HEK293 (cell line): Measurements from ENCODE around the gene METAP1.

Experiments used
- CTCF ChIA-PET: fragments of 350-600 bp; formaldehyde crosslinking; extraction: SDS; loops from one replicate; lab custom pipeline; 2021; ENCODE audit warnings: antibody characterized with exemption; lab: Yijun Ruan, JAX
- POLR2A ChIA-PET: fragments of 300-600 bp; formaldehyde crosslinking; extraction: SDS; loops from one replicate; lab custom pipeline; 2020; ENCODE audit warnings: antibody characterized with exemption, inconsistent platforms; lab: Yijun Ruan, JAX
- H3K27ac ChIP-seq: fragments of 200-500 bp; sonication (Bioruptor generic); 2 replicates; pipeline ENCODE4 v1.5.1; 2014; ENCODE audit warnings: low read depth, low read length, control low read depth, inconsistent platforms; ENCODE audit errors: extremely low read depth
- H3K36me3 ChIP-seq, 2 experiments: fragments of 200-500 bp in 1 of 2; sonication (Bioruptor generic) in 1 of 2; 1 replicate in 1 of 2; 2 replicates in 1 of 2; pipeline ENCODE4 v1.5.1; 2014 to 2017; ENCODE audit warnings: inconsistent platforms in 2 of 2, low read length in 2 of 2; ENCODE audit not compliant: control insufficient read depth in 2 of 2, insufficient read depth in 1 of 2
- H3K4me1 ChIP-seq: fragments of 200-500 bp; sonication (Bioruptor generic); 2 replicates; pipeline ENCODE4 v1.5.1; 2014; ENCODE audit warnings: mild to moderate bottlenecking, low read length, inconsistent platforms; ENCODE audit not compliant: control insufficient read depth, insufficient read depth
- H3K4me3 ChIP-seq: 2 replicates; pipeline ENCODE4 v1.5.1; 2011; ENCODE audit warnings: low read depth, mild to moderate bottlenecking, control low read depth, low read length, moderate library complexity
- H3K9me3 ChIP-seq: fragments of 200-500 bp; sonication (Bioruptor generic); 2 replicates; pipeline ENCODE4 v1.5.1; 2014; ENCODE audit warnings: low read depth, low read length, inconsistent platforms; ENCODE audit not compliant: control insufficient read depth, insufficient read depth
- ATF2 ChIP-seq: fragments of 450-650 bp; formaldehyde crosslinking; IDR thresholded peaks from 2 replicates; pipeline ENCODE4 v1.5.1; 2016; ENCODE audit warnings: missing biosample characterization, missing genetic modification characterization, low read depth
- ELK4 ChIP-seq: IDR thresholded peaks from 2 replicates; pipeline ENCODE4 v1.6.1; 2011; ENCODE audit warnings: mild to moderate bottlenecking, low read depth, low read length, borderline replicate concordance
- HOXD13 ChIP-seq: sonication (generic); formaldehyde crosslinking; IDR thresholded peaks from 2 replicates; pipeline ENCODE4 v1.8.0; 2022; ENCODE audit warnings: missing genetic modification reagents, borderline replicate concordance
- KLF10 ChIP-seq: fragments of 450-650 bp; IDR thresholded peaks from 2 replicates; pipeline ENCODE4 v1.5.1; 2018; ENCODE audit warnings: missing biosample characterization, mild to moderate bottlenecking, missing genetic modification characterization
- KLF16 ChIP-seq: fragments of 450-650 bp; formaldehyde crosslinking; IDR thresholded peaks from 2 replicates; pipeline ENCODE4 v1.5.1; 2017; ENCODE audit warnings: missing biosample characterization, missing genetic modification characterization
- SP7 ChIP-seq: fragments of 450-650 bp; formaldehyde crosslinking; IDR thresholded peaks from 2 replicates; pipeline ENCODE4 v1.5.1; 2016; ENCODE audit warnings: missing biosample characterization, missing genetic modification characterization
- YY1 ChIP-seq: fragments of 450-650 bp; formaldehyde crosslinking; IDR thresholded peaks from 2 replicates; pipeline ENCODE4 v1.5.1; 2018; ENCODE audit warnings: missing biosample characterization, missing genetic modification characterization
- ZFHX2 ChIP-seq: fragments of 450-650 bp; formaldehyde crosslinking; conservative IDR thresholded peaks from 2 replicates; pipeline ENCODE4 v1.5.1; 2016; ENCODE audit warnings: missing biosample characterization, missing genetic modification characterization
- ZNF112 ChIP-seq: fragments of 450-650 bp; formaldehyde crosslinking; IDR thresholded peaks from 2 replicates; pipeline ENCODE4 v1.5.0; 2017; ENCODE audit warnings: missing biosample characterization, missing genetic modification characterization
- ZNF121 ChIP-seq: fragments of 450-650 bp; formaldehyde crosslinking; IDR thresholded peaks from 2 replicates; pipeline ENCODE4 v1.5.1; 2016; ENCODE audit warnings: missing biosample characterization, missing genetic modification characterization
- ZNF280C ChIP-seq: fragments of 450-650 bp; formaldehyde crosslinking; IDR thresholded peaks from 2 replicates; pipeline ENCODE4 v1.5.1; 2016; ENCODE audit warnings: missing biosample characterization, missing genetic modification characterization
- ZNF292 ChIP-seq: fragments of 450-650 bp; formaldehyde crosslinking; IDR thresholded peaks from 2 replicates; pipeline ENCODE4 v1.5.1; 2016; ENCODE audit warnings: low read depth, missing biosample characterization, missing genetic modification characterization, borderline replicate concordance
- ZNF311 ChIP-seq: fragments of 450-650 bp; formaldehyde crosslinking; IDR thresholded peaks from 2 replicates; pipeline ENCODE4 v1.5.1; 2017; ENCODE audit warnings: missing biosample characterization, missing genetic modification characterization, borderline replicate concordance
- ZNF324 ChIP-seq: fragments of 450-650 bp; formaldehyde crosslinking; IDR thresholded peaks from 2 replicates; pipeline ENCODE4 v1.5.1; 2016; ENCODE audit warnings: missing biosample characterization, missing genetic modification characterization
- ZNF341 ChIP-seq: fragments of 450-650 bp; formaldehyde crosslinking; IDR thresholded peaks from 2 replicates; pipeline ENCODE4; 2016; ENCODE audit warnings: low read depth, missing biosample characterization, missing genetic modification characterization
- ZNF350 ChIP-seq: fragments of 450-650 bp; formaldehyde crosslinking; IDR thresholded peaks from 2 replicates; pipeline ENCODE4 v1.5.0; 2017; ENCODE audit warnings: missing biosample characterization, mild to moderate bottlenecking, missing genetic modification characterization
- ZNF501 ChIP-seq: fragments of 450-650 bp; formaldehyde crosslinking; IDR thresholded peaks from 2 replicates; pipeline ENCODE4 v1.5.1; 2016; ENCODE audit warnings: missing biosample characterization, missing genetic modification characterization
- ZNF513 ChIP-seq: fragments of 450-650 bp; IDR thresholded peaks from 2 replicates; pipeline ENCODE4 v1.5.1; 2018; ENCODE audit warnings: missing biosample characterization, missing genetic modification characterization
- ZNF529 ChIP-seq: fragments of 450-650 bp; formaldehyde crosslinking; IDR thresholded peaks from 2 replicates; pipeline ENCODE4 v1.5.1; 2017; ENCODE audit warnings: missing genetic modification characterization, missing biosample characterization; ENCODE audit not compliant: insufficient replicate concordance
- ZNF544 ChIP-seq: fragments of 450-650 bp; formaldehyde crosslinking; IDR thresholded peaks from 2 replicates; pipeline ENCODE4 v1.5.0; 2017; ENCODE audit warnings: missing biosample characterization, missing genetic modification characterization
- ZNF560 ChIP-seq: fragments of 450-650 bp; formaldehyde crosslinking; IDR thresholded peaks from 2 replicates; pipeline ENCODE4 v1.5.1; 2017; ENCODE audit warnings: missing biosample characterization, missing genetic modification characterization, borderline replicate concordance
- ZNF610 ChIP-seq: fragments of 450-650 bp; formaldehyde crosslinking; IDR thresholded peaks from 2 replicates; pipeline ENCODE4 v1.5.1; 2016; ENCODE audit warnings: missing biosample characterization, missing genetic modification characterization, borderline replicate concordance
- ZNF626 ChIP-seq: fragments of 450-650 bp; sonication (Bioruptor Pico); formaldehyde crosslinking; IDR thresholded peaks from 2 replicates; pipeline ENCODE4 v1.5.1; 2018; ENCODE audit warnings: missing biosample characterization, missing genetic modification characterization, inconsistent platforms
- ZNF658 ChIP-seq: fragments of 450-650 bp; formaldehyde crosslinking; IDR thresholded peaks from 2 replicates; pipeline ENCODE4; 2016; ENCODE audit warnings: missing biosample characterization, missing genetic modification characterization
- ZNF677 ChIP-seq: fragments of 450-650 bp; IDR thresholded peaks from 2 replicates; pipeline ENCODE4 v1.5.0; 2018; ENCODE audit warnings: missing biosample characterization, mild to moderate bottlenecking, missing genetic modification characterization, moderate library complexity
- ZNF76 ChIP-seq: fragments of 450-650 bp; formaldehyde crosslinking; IDR thresholded peaks from 2 replicates; pipeline ENCODE4; 2016; ENCODE audit warnings: low read depth, missing biosample characterization, missing genetic modification characterization, borderline replicate concordance
- ZNF776 ChIP-seq: fragments of 450-650 bp; formaldehyde crosslinking; IDR thresholded peaks from 2 replicates; pipeline ENCODE4 v1.5.0; 2017; ENCODE audit warnings: missing biosample characterization, missing genetic modification characterization, borderline replicate concordance
- ZNF785 ChIP-seq: fragments of 450-650 bp; formaldehyde crosslinking; IDR thresholded peaks from 2 replicates; pipeline ENCODE4 v1.5.1; 2016; ENCODE audit warnings: missing biosample characterization, missing genetic modification characterization
- ZSCAN30 ChIP-seq: fragments of 450-650 bp; IDR thresholded peaks from 2 replicates; pipeline ENCODE4 v1.5.1; 2018; ENCODE audit warnings: missing biosample characterization, mild to moderate bottlenecking, missing genetic modification characterization, moderate library complexity
- TF ChIP-seq, protein P1 (sequence below): fragments of 450-650 bp; formaldehyde crosslinking; IDR thresholded peaks from 2 replicates; pipeline ENCODE4 v1.5.1; 2016; ENCODE audit warnings: missing biosample characterization, missing genetic modification characterization

The METAP1 gene

GRCh38 chr4:98995183-98996055, at the start of gene METAP1:
METAP1 (plus strand) TSS chr4:98995721; CDS start chr4:98995754, 33 bp downstream.
- H3K9me3 ChIP-seq = no peaks in the 10 kb centered on the region
- ChIA-PET POLR2A (interaction anchor here (0.6 to 1.8 kb wide), 15 partner anchors 9 to 734 kb away, joined by 3 to 36 read pairs (median 5); partner anchors contain the start of genes ADH5, EIF4E and RAP1GDS1), CTCF (interaction anchor here (0.5 to 5.0 kb wide), 13 partner anchors 13 to 554 kb away, joined by 3 to 44 read pairs (median 4); no protein-coding TSS in a partner anchor)
- H3K4me1 ChIP-seq = no peaks in the 10 kb centered on the region
- peak within 1 kb of the TSS; percentile 97 for H3K4me3 ChIP-seq
- H3K36me3 ChIP-seq = no peaks in the 10 kb centered on the region
- peak within 1 kb of the TSS; percentile 74; the same call in 1 of the 2 replicates for H3K27ac ChIP-seq
- TF ChIP-seq ZNF280C (tag by site-specific recombination) (no peak), ZNF513 (peak; percentile 57), YY1 (peak; percentile 84; the same call in 1 of the 2 replicates), ZNF350 (tag by site-specific recombination) (no peak), ATF2 (tag by site-specific recombination) (no peak), ZNF776 (tag by site-specific recombination) (no peak), ZNF324 (tag by site-specific recombination) (0 out of 2 replicates have a peak, but pooled peaks have one; percentile 31), ZFHX2 (tag by site-specific recombination) (peak; percentile 73; the same call in 1 of the 2 replicates), ZNF785 (tag by site-specific recombination) (no peak), ZNF341 (tag by site-specific recombination) (peak; percentile 99), SP7 (tag by site-specific recombination) (peak; percentile 67), ZNF76 (tag by site-specific recombination) (peak; percentile 36; the same call in 1 of the 2 replicates), ZSCAN30 (tag by site-specific recombination) (peak; percentile 50; the same call in 1 of the 2 replicates), ELK4 (no peak), ZNF677 (tag by site-specific recombination) (no peak), KLF16 (tag by site-specific recombination) (peak; percentile 51; the same call in 1 of the 2 replicates), ZNF610 (tag by site-specific recombination) (peak; percentile 56; the same call in 1 of the 2 replicates), ZNF544 (tag by site-specific recombination) (no peak), ZNF311 (no peak), ZNF626 (tag by site-specific recombination) (no peak), ZNF121 (tag by site-specific recombination) (no peak), ZNF658 (no peak), ZNF112 (tag by site-specific recombination) (no peak), HOXD13 (CRISPR knock-in tag) (no peak), ZNF501 (tag by site-specific recombination) (peak; percentile 61), ZNF292 (tag by site-specific recombination) (no peak), KLF10 (no peak), ZNF529 (tag by site-specific recombination) (no peak), ZNF560 (tag by site-specific recombination) (no peak)
- TF ChIP-seq, protein P1, sequence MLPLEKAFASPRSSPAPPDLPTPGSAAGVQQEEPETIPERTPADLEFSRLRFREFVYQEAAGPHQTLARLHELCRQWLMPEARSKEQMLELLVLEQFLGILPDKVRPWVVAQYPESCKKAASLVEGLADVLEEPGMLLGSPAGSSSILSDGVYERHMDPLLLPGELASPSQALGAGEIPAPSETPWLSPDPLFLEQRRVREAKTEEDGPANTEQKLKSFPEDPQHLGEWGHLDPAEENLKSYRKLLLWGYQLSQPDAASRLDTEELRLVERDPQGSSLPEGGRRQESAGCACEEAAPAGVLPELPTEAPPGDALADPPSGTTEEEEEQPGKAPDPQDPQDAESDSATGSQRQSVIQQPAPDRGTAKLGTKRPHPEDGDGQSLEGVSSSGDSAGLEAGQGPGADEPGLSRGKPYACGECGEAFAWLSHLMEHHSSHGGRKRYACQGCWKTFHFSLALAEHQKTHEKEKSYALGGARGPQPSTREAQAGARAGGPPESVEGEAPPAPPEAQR (tag by site-specific recombination) = no peak
